Liver (tissue), 9 donors: ENCODE measurements around the gene CTU1. TPM values are rescaled to one million over a fixed set of nuclear protein-coding genes. Genes with fewer than 3 reads are reported as not detected.

ENCODE experiments used
- DNase-seq: peaks from one replicate; pipeline ENCODE4 v3.0.0-alpha.2; 2017; ENCODE audit warnings: low spot score
- H3K27ac ChIP-seq, 2 donors: one replicate each; pipeline ENCODE4 v1.7.0; 2013; ENCODE audit warnings: inconsistent platforms in 2 of 2, low read length in 2 of 2, control low read depth in 1 of 2, low read depth in 1 of 2, mild to moderate bottlenecking in 1 of 2
- H3K27me3 ChIP-seq, 4 donors: one replicate each; pipeline versions ENCODE4 v1.6.1 to v1.7.0; 2013; ENCODE audit warnings: low read length in 3 of 4, inconsistent platforms in 1 of 4, mild to moderate bottlenecking in 1 of 4, moderate library complexity in 1 of 4; ENCODE audit not compliant: control insufficient read depth in 4 of 4, insufficient read depth in 4 of 4
- H3K36me3 ChIP-seq, 4 donors: one replicate each; pipeline versions ENCODE4 v1.6.1 to v1.7.0; 2013; ENCODE audit warnings: low read length in 3 of 4, mild to moderate bottlenecking in 3 of 4, low read depth in 1 of 4, moderate library complexity in 1 of 4; ENCODE audit not compliant: control insufficient read depth in 4 of 4, insufficient read depth in 3 of 4
- H3K4me1 ChIP-seq, 4 donors: one replicate each; pipeline versions ENCODE4 v1.6.1 to v1.7.0; 2013; ENCODE audit warnings: low read length in 3 of 4, mild to moderate bottlenecking in 3 of 4, moderate library complexity in 1 of 4; ENCODE audit not compliant: control insufficient read depth in 4 of 4, insufficient read depth in 4 of 4
- H3K4me3 ChIP-seq, 3 donors: one replicate each; pipeline versions ENCODE4 v1.6.1 to v1.7.0; 2013; ENCODE audit warnings: low read length in 3 of 3, control low read depth in 1 of 3, low read depth in 1 of 3, mild to moderate bottlenecking in 1 of 3
- H3K9ac ChIP-seq, 2 donors: one replicate each; pipeline ENCODE4 v1.7.0; 2013; ENCODE audit warnings: low read length in 2 of 2, mild to moderate bottlenecking in 2 of 2, moderate library complexity in 2 of 2, control low read depth in 1 of 2, low read depth in 1 of 2
- H3K9me3 ChIP-seq, 4 donors: one replicate each; pipeline versions ENCODE4 v1.6.1 to v1.7.0; 2013; ENCODE audit warnings: low read length in 3 of 4; ENCODE audit not compliant: control insufficient read depth in 4 of 4
- EGR1 ChIP-seq, 2 donors: IDR thresholded peaks; 2 replicates each; pipeline ENCODE4 v1.6.1; 2016 to 2018; ENCODE audit warnings: antibody characterized with exemption in 2 of 2, low read depth in 2 of 2
- FOXA1 ChIP-seq: IDR thresholded peaks from 2 replicates; pipeline ENCODE4 v1.6.1; 2016; ENCODE audit warnings: antibody characterized with exemption
- GABPA ChIP-seq, 2 donors: IDR thresholded peaks in 1 of 2; conservative IDR thresholded peaks in 1 of 2; 2 replicates each; pipeline ENCODE4 v1.6.1; 2016; ENCODE audit warnings: antibody characterized with exemption in 2 of 2, mild to moderate bottlenecking in 1 of 2, moderate library complexity in 1 of 2
- HNF4A ChIP-seq, 2 donors: conservative IDR thresholded peaks; 2 replicates each; pipeline ENCODE4 v1.6.1; 2016; ENCODE audit warnings: antibody characterized with exemption in 2 of 2, mild to moderate bottlenecking in 2 of 2
- HNF4G ChIP-seq: IDR thresholded peaks from 2 replicates; pipeline ENCODE4 v1.6.1; 2016; ENCODE audit warnings: antibody characterized with exemption
- NR2F2 ChIP-seq: IDR thresholded peaks from 2 replicates; pipeline ENCODE4 v1.6.1; 2016; ENCODE audit warnings: antibody characterized with exemption
- RAD21 ChIP-seq, 2 donors: IDR thresholded peaks; 2 replicates each; pipeline ENCODE4 v1.6.1; 2016; ENCODE audit warnings: antibody characterized with exemption in 2 of 2, mild to moderate bottlenecking in 2 of 2
- RXRA ChIP-seq, 2 donors: IDR thresholded peaks; 2 replicates each; pipeline ENCODE4 v1.6.1; 2017 to 2018; ENCODE audit warnings: antibody characterized with exemption in 2 of 2, mild to moderate bottlenecking in 1 of 2
- SP1 ChIP-seq: IDR thresholded peaks from 2 replicates; pipeline ENCODE4 v1.6.1; 2018; ENCODE audit warnings: antibody characterized with exemption, mild to moderate bottlenecking
- TAF1 ChIP-seq: conservative IDR thresholded peaks from 2 replicates; pipeline ENCODE4 v1.6.1; 2016; ENCODE audit warnings: antibody characterized with exemption, mild to moderate bottlenecking
- ZBTB33 ChIP-seq: IDR thresholded peaks from 2 replicates; pipeline ENCODE4 v1.6.1; 2016; ENCODE audit warnings: antibody characterized with exemption
- WGBS: extraction: QIAGEN DNeasy Blood & Tissue Kit; methylation state at CpG from one replicate; pipeline ENCODE4 v1.1.7; 2013; 5-methylcytosine and 5-hydroxymethylcytosine counted together
- polyA plus RNA-seq, 2 donors: library from polyadenylated mRNA; stranded (reverse) in 1 of 2; unstranded in 1 of 2; fragments of 200-250 nt in 1 of 2; fragments of >200 nt in 1 of 2; fragmentation: Nextera tagmentation in 1 of 2; extraction: Ambion mirVana in 1 of 2; gene quantifications; one replicate each; pipeline versions ENCODE4 v1.2.1 to v1.2.3, GENCODE V29; 2013 to 2015
- total RNA-seq, 2 donors: library from RNA; depleted of rRNA; stranded (reverse); fragments of >200 nt; gene quantifications; one replicate each; pipeline ENCODE4 v1.2.3, GENCODE V29; 2014
- TF ChIP-seq, protein P1 (sequence below): IDR thresholded peaks from 2 replicates; pipeline ENCODE4 v1.6.1; 2016; ENCODE audit warnings: antibody characterized with exemption
- TF ChIP-seq, protein P2 (sequence below): IDR thresholded peaks from 2 replicates; pipeline ENCODE4 v1.6.1; 2016; ENCODE audit warnings: antibody characterized with exemption, mild to moderate bottlenecking
- donor health status: healthy.
- donor health status: healthy.
- donor health status: healthy.
- donor health status: healthy.
- donor health status: healthy.

Gene CTU1
- total and polyA plus RNA-seq, 4 donors, result 0.19 to 3.7 (median 2.5) TPM

GRCh38 chr19:51124729-51125128 is 16.5 kb upstream of the CTU1 start, which contains the start of gene SIGLEC9:
Gene SIGLEC9, plus strand, starts transcription at chr19:51124906. Its CDS starts 69 bp downstream, at chr19:51124975.
- peak in 1 of 2 donors; percentile 11 for TF ChIP-seq RXRA (IDR thresholded peaks at IDR 0.05)
- peak; percentile 30 for TF ChIP-seq SP1
- TF ChIP-seq NR2F2, result peak; percentile 72
- TF ChIP-seq TAF1, result no peak
- no peak for TF ChIP-seq HNF4A (conservative IDR thresholded peaks at IDR 0.05)
- TF ChIP-seq RAD21 (IDR thresholded peaks at IDR 0.05), result peak in 1 of 2 donors; percentile 5
- no peak for TF ChIP-seq EGR1 (IDR thresholded peaks at IDR 0.05; ENCODE audit: low read depth in 2 of 2)
- TF ChIP-seq, protein P1, sequence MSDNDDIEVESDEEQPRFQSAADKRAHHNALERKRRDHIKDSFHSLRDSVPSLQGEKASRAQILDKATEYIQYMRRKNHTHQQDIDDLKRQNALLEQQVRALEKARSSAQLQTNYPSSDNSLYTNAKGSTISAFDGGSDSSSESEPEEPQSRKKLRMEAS, result peak; percentile 16
- TF ChIP-seq GABPA (IDR thresholded peaks at IDR 0.05 in 1 of 2, conservative IDR thresholded peaks at IDR 0.05 in 1 of 2), result no peak
- no peak for TF ChIP-seq FOXA1
- TF ChIP-seq ZBTB33, result no peak
- TF ChIP-seq, protein P2, sequence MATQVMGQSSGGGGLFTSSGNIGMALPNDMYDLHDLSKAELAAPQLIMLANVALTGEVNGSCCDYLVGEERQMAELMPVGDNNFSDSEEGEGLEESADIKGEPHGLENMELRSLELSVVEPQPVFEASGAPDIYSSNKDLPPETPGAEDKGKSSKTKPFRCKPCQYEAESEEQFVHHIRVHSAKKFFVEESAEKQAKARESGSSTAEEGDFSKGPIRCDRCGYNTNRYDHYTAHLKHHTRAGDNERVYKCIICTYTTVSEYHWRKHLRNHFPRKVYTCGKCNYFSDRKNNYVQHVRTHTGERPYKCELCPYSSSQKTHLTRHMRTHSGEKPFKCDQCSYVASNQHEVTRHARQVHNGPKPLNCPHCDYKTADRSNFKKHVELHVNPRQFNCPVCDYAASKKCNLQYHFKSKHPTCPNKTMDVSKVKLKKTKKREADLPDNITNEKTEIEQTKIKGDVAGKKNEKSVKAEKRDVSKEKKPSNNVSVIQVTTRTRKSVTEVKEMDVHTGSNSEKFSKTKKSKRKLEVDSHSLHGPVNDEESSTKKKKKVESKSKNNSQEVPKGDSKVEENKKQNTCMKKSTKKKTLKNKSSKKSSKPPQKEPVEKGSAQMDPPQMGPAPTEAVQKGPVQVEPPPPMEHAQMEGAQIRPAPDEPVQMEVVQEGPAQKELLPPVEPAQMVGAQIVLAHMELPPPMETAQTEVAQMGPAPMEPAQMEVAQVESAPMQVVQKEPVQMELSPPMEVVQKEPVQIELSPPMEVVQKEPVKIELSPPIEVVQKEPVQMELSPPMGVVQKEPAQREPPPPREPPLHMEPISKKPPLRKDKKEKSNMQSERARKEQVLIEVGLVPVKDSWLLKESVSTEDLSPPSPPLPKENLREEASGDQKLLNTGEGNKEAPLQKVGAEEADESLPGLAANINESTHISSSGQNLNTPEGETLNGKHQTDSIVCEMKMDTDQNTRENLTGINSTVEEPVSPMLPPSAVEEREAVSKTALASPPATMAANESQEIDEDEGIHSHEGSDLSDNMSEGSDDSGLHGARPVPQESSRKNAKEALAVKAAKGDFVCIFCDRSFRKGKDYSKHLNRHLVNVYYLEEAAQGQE, result no peak
- TF ChIP-seq HNF4G, result no peak
- H3K9me3 ChIP-seq, result no peaks in the 10 kb centered on the region
- no peaks in the 10 kb centered on the region for H3K36me3 ChIP-seq
- no peaks in the 10 kb centered on the region for H3K27me3 ChIP-seq
- peak within 1 kb of the TSS in 1 of 2 donors; percentile 50 for H3K9ac ChIP-seq
- H3K27ac ChIP-seq, result peak within 1 kb of the TSS; percentile 69 to 70
- H3K4me1 ChIP-seq, result peaks cover 0 to 18% (median 5%) of the 10 kb centered on the region in 4 donors
- peak within 1 kb of the TSS; percentile 19 to 34 (median 26) for H3K4me3 ChIP-seq
- WGBS, result 53% methylated on average over 14 of the region's 14 CpGs
- no peak for DNase-seq

DNA sequence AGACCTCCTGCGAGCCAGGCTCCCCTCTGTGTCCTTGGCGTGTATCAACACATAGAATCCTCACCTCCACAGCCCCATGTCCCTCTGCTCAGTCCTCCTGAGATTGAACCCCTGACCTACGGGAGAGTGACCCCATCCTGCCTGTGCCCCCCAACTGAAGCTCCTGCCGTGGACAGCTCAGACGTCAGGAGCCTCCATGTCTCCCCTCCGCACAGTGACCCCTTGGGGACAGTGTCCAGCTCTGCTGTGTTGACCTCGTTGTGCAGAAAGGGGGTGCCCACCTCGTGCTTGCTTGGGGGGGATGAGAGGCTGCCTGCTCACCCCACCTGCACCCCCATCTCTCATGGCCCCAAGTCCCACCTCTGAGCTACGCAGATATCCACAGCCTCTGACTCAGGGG is 16.0 kb upstream of the CTU1 start:
- Histone ChIP-seq H3K4me3 (no peak overlapping the region), H3K27me3 (no peaks in the 10 kb centered on the region), H3K4me1 (peaks cover 0 to 18% (median 5%) of the 10 kb centered on the region in 4 donors), H3K9ac (no peak overlapping the region), H3K9me3 (no peaks in the 10 kb centered on the region), H3K36me3 (no peaks in the 10 kb centered on the region), H3K27ac (peak overlapping the region; percentile 69 to 70)
- WGBS, result 72% methylated on average over 9 of the region's 9 CpGs
- no peak for DNase-seq
- no peak for TF ChIP-seq HNF4G
- TF ChIP-seq, protein P1, result no peak
- TF ChIP-seq NR2F2, result no peak
